Body of pancreas (tissue), 4 donors: ENCODE measurements around the gene PIK3CB.
"Not testable (repeated sequence)": the region's sequence is repeated elsewhere in the genome, so short reads cannot be mapped to it uniquely, and the experiment has no call there.

Source experiments
- CTCF ChIP-seq, 7 experiments: fragments of 450-650 bp in 4 of 7; fragments of 200-600 bp in 3 of 7; sonication (generic) in 3 of 7; IDR thresholded peaks; one replicate each; pipeline ENCODE4 v1.5.1; 2016 to 2019; ENCODE audit warnings: antibody characterized with exemption in 7 of 7
- POLR2A ChIP-seq, 3 donors: fragments of 450-650 bp; IDR thresholded peaks; one replicate each; pipeline ENCODE4 v1.6.1; 2016; ENCODE audit warnings: antibody characterized with exemption in 3 of 3, mild to moderate bottlenecking in 2 of 3

- TF ChIP-seq CTCF, POLR2A (IDR thresholded peaks at IDR 0.05): not testable (repeated sequence)
Measured at GRCh38 chr3:138726042-138726441, 108.7 kb downstream of the PIK3CB start.
